Stimulated activated CD8-positive, alpha-beta memory T cell treated with anti-CD3 and anti-CD28 coated beads, Interleukin-7, amount 100 ng/mL, for 1 hour (primary cell): ENCODE data around the gene SLC44A5.
"Not testable (repeated sequence)": the region's sequence is repeated elsewhere in the genome, so short reads cannot be mapped to it uniquely, and the experiment has no call there.

ENCODE experiments used
- DNase-seq, 2 donors: peaks; one replicate each; pipeline ENCODE4 v3.0.0-alpha.2; 2020; ENCODE audit warnings: low read depth in 2 of 2

Gene SLC44A5

DNA sequence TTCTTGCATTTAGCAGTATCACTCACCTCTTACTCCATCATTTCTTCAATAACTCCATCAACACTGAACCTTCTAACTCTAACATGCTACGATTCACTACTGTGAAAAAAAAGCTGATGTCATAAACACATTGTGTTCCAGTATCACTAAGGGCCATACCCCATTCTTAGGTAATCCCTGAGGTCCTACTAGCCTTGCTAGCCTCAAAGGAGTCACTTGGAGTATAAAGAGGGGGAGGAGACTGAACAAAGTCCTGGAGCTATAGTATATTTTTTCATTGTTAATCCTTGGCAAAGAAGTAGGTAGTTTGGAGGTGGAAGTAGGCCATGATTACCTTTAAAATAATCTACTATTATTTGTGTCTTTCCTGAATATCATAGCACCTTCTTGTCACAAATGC, at the start of gene SLC44A5:
TSS of gene SLC44A5 (minus strand) at position 101 of the 400 bp plus-strand sequence. CDS start 69,667 bp downstream, outside the sequence.
- DNase-seq, result no peak

DNA sequence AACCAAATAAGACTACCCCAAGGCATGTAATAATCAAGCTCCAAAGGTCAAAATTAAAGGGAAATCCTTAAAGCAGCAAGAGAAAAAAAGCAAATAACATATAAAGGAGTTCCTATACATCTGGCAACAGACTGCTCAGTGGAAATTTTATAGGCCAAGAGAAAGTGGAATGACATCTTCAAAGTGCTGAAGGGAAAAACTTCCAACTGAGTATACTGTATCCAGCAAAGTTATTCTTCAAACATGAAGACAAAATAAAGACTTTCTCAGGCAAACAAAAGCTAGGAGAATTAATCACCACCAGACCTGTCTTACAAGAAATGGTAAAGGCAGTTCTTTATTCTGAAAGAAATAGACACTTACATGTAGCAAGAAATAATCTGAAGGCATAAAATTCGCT, 45.0 kb upstream of the SLC44A5 start:
- DNase-seq, result no peak

DNA sequence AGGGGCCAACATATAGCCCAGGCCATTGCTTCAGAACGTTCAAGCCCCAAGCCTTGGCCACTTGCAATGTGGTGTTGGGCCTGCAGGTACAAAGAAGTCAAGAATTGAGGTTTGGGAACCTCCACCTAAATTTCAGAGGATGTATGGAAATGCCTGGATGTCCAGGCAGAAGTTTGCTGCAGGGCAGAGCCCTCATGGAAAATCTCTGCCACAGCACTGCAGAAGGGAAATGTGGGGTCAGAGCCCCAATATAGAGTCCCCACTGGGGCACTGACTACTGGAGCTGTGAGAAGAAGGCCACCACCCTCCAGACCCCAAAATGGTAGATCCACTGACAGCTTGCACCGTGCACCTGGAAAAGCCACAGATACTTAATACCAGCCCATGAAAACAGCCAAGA, 36.3 kb upstream of the SLC44A5 start:
- not testable (repeated sequence) for DNase-seq

DNA sequence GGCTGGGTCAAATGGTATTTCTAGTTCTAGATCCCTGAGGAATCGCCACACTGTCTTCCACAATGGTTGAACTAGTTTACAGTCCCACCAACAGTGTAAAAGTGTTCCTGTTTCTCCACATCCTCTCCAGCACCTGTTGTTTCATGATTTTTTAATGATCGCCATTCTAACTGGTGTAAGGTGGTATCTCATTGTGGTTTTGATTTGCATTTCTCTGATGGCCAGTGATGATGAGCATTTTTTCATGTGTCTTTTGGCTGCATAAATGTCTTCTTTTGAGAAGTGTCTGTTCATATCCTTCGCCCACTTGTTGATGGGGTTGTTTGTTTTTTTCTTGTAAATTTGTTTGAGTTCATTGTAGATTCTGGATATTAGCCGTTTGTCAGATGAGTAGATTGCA, 34.2 kb upstream of the SLC44A5 start:
- DNase-seq, result not testable (repeated sequence)

DNA sequence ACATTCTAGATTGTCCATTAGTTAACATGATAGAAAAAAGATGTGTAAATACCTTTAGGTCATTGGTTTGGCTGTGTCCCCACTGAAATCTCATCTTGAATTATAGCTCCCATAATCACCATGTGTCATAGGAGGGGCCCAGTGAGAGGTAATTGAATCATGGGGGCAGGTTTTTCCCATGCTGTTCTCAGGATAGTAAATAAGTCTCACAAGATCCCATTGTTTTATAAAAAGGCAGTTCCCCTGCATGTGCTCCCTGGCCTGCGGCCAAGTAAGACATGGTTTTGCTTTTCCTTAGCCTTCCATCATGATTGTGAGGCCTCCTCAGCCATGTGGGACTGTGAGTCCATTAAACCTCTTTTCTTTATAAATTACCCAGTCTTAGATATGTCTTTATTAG, 32.5 kb upstream of the SLC44A5 start:
- DNase-seq, result no peak

DNA sequence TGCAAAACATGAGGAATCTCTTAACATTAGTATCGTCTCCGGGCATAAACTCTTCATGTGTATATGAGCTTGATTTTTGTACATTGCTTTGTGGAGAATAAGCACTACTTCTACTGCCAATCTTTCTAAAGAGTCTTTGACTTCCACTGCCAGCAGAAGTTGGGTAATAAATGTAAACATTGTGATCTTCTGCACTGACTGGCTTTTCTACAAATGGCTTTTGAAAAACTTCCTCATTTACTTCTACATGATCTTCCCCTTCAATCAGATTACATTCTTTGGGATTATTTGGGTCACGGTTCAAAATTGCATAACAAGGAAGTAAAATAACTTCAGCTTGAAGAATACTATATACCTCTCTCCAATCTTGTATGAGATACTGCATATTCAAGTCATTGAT, 30.4 kb upstream of the SLC44A5 start:
- DNase-seq, result no peak

DNA sequence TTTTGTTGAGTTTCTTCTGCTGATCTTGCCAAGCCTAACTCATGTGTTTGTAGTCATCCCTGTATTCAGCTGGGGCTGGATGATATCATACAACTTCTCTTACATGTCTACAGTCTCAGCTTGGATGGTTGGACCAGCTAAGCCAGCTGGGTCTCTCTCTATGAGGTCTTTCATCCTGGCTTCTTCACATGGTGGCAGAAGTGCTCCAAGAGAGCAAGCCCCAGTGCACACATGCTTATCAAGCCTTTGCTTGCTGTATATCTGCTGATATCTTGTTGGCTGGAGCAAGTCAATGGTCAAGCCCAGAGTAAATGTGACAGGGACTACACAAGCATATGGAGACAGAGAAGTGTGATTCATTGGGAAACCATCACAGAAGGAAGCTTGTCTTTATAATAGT, 29.2 kb upstream of the SLC44A5 start:
- DNase-seq, result no peak

DNA sequence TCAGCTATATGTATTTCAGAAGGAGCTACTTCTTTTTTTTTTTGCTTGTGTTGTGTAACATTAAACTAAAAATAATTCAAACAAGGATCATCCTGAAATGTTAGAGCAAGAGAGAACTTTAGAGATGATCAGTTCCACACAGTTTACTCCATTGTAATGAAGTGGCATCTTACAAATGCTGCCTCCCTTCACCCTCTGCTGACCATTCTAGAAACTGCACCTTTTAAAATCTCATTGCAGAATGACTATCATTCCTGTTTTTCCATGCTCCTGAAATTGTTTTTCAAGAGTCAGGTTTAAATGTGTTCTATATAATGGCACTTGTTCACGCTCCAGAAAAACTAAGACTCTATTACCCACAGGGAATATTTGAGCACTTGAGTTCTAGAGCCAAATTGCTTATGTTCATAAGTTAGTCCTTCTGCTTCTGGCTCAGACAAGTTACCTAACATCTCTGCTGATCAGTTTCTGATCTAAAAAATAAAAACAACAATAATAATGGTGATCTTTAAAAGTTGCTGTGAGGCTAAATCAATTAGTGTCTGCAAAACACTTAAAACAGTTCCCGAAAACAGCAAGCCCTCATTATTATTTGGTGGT, 21.5 kb upstream of the SLC44A5 start:
- DNase-seq, result no peak

DNA sequence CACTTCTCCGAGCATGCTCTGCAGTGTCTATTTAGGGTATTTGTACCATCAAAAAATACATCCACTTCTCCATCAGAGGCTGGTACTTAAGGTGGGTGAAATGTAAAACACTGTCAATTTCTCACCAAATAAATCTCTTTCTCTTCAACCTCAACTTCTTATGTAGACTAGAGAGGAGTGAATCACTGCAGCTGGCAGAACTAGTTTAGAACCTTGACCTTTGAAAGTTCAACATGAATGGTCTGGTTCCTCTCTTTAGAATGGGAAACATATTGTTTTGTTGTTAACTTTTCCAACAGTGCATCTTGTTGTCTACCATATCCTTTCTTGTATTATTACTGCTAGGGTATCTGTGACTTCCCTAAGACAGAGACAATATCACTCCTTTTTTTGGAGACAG, 20.1 kb upstream of the SLC44A5 start:
- no peak for DNase-seq

DNA sequence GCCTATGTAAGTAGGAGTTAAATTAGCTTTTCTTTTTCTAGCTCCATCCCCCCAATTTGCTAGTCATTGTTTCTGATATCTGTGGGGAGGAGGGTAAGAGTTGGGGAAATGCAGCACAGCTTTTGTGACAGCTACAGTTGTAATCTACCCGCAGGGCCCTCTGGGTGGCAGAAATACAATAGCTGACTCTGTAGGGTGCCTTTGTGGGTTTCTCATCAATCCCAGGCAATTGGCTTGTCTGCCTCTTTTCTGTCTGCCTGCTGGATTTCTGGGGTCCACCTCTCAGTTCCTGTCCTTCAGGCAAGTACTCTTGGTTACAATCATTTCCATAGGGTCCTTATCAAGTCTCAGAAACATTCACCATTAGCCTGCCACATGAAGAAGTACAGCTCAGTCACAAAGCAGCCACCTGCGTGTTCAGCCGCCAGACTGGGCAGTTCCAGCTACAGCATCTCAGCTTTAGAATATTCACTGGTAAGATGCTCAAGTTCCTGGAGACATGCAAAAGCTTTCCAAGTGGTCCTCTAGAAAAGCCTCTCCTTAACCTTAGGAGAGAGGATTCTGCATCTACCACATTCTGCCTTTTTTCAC, 19.2 kb upstream of the SLC44A5 start:
- no peak for DNase-seq

DNA sequence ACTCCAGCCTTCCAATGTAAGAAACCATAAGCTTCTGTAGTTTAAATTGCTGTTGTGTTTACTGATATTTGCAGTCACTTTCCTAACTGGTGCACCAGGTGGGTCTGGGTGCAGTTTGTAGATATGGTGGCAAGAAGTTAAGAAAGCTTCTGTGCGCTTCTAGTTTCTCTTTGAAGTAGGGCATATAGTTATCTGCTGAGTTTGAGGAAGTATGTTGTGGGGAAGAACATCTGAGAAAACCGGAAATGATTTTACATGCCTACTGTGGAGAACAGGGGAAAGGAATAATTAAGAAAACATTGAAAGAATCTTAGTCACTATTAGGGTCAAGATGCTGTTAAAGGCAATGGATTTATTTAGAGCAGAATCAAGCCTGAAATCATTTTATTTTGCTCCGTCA, 14.9 kb upstream of the SLC44A5 start:
- no peak for DNase-seq

DNA sequence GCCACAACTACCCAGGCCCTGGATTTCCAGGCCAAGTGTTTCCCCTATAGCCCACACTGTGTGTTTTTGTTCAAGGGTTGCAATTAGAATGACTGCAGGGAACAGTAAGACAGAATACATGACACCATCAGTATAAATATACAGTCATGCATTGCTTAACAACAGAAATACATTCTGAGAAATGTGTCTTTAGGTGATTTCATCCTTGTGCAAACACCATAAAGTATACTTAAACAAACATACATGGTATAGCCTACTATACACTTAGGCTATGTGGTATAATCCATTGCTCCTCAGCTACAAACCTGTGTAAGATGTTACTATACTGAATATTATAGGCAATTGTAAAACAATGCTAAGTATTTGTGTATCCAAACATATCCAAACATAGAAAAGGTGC, 7.5 kb upstream of the SLC44A5 start:
- no peak for DNase-seq

DNA sequence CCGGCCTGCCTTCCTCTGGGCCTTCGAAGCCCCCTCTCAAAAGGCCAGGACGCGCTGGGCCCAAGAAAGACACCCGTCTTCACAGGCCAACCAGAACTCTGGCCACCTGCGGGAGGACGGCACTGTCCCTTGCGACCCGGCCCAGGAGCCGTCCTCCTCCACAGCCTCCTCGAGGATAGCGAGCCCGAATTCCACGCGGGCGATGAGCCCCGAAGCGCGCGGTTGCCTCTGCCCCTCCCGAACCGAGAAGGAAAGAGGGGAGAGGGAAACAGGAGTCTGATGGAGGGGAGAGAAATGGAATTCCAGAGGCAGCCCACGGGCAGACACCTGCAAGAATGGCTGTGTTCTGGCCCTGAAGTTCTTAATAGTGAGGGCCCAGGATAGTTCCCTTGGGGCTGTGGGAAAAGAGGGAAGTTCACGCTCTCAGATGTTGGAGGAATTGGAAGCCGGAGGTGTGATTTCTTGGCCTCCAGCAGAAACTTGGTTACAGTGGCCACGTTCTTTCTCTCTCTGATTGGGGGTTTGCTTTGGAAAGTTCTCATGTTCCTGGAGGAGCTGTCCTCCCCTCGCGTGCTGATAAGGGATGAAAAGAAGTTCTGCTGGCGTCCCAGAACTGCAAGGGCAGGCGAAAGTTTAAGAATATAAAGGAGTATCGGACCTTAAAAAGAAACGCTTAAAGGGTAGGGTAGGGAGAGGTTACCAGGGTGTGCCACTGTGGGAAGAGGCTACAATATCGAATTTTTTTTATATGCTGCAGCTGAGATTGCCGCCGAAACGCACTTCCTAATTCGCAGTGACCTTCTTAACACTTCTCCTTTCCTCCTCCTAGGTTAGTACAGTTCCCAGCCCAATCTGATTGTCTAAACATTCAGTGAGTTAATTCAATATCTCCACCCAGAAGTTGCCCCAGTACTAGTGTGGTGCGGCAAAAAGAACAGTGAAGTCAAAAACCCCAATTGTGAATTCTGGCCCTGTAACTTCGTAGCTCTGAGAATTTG, 5.8 kb upstream of the SLC44A5 start:
- no peak for DNase-seq

DNA sequence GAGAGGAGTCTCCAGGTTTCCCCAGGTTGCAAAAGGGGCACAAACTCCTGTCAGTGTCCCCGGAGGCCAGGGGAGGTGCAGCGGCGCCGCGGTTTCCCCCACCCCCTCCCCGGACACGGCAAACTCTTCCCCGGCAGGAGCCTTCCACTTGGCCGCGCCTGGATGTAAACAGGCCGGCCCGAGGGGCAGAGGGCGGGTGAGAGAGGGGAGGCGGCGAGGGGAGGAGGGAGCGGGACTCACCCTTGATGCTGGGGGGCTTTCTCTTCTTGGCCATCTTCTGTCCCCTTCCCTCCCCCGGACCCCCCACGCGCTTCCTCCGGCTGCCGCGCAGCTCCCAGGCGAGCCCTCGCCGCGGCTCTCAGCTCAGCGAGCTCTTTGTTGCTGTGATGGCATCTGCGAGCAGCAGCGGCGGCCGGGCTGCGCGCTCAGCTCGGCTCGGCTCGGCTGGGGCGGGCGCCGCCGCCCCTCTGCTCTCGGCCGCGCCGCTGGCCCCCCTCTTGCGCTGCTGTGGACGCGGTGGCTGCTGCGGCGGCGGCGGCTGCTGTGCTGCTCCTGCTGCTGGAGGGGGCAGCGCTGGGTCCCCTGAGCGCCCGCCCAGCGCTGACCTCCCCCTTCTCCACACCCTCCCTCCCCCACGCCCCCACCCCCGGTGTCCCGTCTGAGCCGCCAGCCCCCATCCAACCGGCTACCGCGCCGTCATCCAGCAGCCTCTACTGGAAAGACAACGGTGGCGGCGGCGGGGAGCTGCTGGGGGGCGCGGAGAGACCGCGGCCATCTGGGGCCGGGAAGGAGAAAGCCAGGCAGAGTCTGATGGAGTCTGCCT, 4.9 kb upstream of the SLC44A5 start:
- no peak for DNase-seq

DNA sequence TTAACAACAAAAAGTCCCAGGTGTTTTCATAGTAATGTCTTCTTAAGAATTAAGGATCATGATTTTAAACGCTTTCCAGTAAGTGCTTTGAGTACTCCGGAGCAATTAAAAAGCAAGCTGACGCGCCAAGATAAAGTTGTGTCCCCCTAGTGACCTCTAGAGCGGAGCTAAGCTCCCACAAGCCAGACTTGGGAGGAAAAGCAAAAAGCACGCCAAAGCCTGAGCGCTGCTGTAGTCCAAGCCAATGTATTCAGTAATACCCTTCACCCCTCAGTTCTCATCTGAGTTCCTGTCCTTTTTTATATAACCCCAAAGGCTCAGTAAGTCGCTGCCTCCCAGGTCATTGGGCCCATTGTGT, 3.5 kb upstream of the SLC44A5 start:
- DNase-seq, result no peak

DNA sequence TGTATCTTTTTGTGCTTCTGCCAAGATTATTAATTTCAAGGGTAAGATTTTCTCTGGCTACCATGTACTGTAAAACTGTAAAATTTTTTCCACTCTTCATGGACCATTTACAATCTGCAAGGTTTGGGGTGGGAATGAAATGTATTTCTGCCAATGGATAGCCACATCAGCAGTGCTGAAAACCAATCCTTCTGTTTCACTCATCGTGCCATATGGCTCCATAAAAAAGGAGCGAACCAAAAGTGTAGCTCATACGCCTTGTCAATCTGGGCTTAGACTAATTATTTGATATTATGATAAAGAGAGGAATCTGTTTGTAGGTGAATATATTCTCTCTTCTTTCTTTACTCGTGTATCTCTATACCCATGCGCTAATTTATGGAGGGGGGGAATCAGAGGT, 3.0 kb upstream of the SLC44A5 start:
- no peak for DNase-seq

DNA sequence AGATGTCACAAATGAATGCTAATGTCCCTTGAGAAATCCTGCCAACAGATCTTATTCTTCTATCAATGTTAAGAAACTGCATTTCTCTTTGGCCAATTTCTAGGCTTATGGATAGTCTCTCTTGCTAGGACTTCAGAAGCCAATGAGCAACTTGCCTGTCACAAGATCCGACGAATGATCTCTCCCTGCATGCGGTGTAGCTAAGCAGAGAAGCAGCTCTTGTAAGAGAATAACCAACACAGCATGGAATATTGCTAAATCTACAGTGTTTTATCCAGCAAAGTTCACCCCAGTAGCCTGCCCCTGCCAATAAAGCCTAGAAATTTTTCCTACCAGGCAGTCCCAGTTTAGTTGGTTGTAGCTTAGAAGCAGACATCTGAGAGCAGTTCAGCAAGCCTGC, 2.1 kb upstream of the SLC44A5 start:
- no peak for DNase-seq

DNA sequence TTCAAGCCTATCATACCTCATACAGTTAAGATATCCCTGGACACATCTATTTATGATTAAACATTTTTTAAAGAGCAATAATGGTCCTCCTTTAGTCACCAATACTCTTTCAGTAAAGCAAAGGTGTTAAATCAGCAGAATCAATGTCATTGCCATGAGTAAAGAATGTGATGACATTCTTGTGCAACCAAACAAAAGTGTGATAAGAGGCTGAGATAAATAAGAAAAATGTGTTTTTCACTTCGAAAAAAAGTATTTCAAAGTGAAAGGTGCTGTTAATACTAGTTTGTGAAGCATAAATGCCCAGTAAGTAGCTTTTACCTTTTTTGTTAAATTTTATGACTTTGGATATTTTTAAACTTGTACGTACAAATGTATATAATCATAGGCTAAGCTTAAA, 8.4 kb downstream of the SLC44A5 start:
- DNase-seq, result no peak

DNA sequence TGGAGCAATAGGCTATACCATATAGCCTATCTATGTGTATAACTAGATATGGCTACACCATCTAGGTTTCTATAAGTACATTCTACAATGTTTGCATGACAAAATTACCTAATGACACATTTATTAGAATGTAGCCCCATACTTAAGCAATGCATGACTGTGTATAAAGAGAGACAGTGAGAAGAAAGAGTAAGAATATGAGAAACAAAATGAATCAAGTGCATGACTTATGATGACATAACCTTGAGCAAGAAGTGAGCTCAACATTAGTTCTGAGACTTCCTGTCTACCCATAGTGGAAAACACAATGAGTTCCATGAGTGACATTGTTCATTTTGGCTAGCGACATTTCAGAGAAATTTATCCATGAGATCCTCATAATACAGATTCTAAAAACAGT, 10.1 kb downstream of the SLC44A5 start:
- no peak for DNase-seq

DNA sequence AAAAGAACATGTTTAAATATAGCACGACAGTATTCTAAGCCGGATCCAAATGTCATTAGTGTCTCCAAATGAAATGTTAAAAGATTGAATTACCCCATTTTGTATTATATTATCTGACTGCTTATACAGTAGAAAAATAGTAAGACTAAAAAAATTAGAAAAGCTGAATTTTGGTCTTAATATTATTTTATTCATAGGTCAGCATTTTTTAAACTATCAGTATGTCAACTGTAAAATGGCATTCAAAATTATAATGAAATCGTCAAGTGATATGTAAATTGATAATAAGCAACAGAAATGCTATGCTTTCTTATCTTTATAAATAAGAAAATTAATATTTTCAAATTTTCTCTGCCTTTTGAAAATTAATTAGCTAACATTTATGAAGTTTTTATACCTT, 16.6 kb downstream of the SLC44A5 start:
- DNase-seq, result no peak

DNA sequence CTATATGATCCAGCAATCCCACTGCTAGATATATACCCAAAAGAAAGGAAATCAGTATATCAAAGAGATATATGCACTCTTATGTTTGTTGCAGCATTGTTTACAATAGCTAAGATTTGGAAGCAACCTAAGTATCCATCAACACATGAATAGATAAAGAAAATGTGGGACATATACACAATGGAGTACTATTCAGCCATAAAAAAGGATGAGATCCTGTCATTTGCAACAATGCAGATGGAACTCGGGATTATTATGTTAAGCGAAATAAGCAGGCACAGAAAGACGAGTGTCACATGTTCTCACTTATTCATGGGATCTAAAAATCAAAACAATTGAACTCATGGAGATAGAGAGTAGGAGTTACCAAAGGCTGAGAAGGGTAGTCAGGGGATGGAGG, 17.5 kb downstream of the SLC44A5 start:
- not testable (repeated sequence) for DNase-seq

DNA sequence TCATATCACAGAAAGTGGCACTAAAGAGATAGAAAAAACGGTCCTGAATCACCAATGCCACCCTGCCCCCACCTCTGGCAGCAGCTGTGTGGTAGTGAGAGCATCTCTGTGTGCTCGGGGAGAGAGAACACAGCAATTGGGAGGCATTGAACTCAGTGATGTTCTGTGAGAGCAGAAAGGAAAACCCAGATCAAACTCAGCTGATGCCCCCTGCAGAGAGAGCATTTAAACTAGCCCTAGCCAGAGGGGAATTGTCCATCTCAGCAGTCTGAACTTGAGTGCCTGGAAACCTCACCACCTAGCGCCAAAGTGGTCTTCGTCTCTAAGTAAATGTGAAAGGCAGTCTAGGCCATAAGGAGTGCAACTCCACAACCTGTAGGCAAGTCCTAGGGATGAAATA, 21.3 kb downstream of the SLC44A5 start:
- no peak for DNase-seq
